ENCODE measurements around the gene ERC2. TPM values are rescaled to one million over a fixed set of nuclear protein-coding genes. Genes with fewer than 3 reads are reported as not detected.

Gene ERC2
- total RNA-seq, 1 experiment from 2014 or later = 0.77 TPM

DNA sequence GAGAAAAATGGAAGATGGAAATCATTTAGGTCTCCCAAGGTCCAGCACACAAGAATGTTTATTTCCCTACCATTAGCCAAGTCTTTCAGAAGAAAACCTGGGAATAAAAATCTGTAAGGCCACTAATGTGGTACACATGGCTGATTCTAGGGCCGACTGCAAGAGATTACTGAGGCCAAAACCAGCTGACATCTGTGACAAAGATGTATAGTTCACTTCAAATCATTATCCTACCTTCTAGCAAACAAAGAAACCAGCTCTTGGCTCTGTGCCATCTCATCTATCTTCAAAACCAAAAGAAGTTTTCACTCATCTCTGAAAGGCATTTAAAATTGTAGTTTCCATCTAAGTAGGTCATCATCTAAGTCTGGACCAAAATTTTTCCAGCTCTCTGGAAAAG lies 43.9 kb downstream of the ERC2 start:
- Histone ChIP-seq H3K9me3 (ENCODE audit: low read length) (no peaks in the 10 kb centered on the region), H3K9ac (ENCODE audit: low read length) (no peak overlapping the region), H3K79me2 (ENCODE audit: low read length) (no peaks in the 10 kb centered on the region), H3K9me2 (replicated peaks; ENCODE audit: low read length) (no peaks in the 10 kb centered on the region), H4K20me1 (ENCODE audit: low read length) (no peaks in the 10 kb centered on the region), H3F3A (ENCODE audit: low read length, unreplicated experiment) (no peaks in the 10 kb centered on the region), H3K27me3 (ENCODE audit: low read length) (peaks cover 8% of the 10 kb centered on the region; the same call in 1 of the 2 replicates), H2AFZ (ENCODE audit: low read length) (no peak overlapping the region), H3K4me2 (ENCODE audit: low read length) (no peak overlapping the region), H3K36me3 (ENCODE audit: low read depth, low read length) (no peaks in the 10 kb centered on the region), H3K4me1 (ENCODE audit: insufficient read depth, low read length) (no peaks in the 10 kb centered on the region), H3K27ac (ENCODE audit: low read length) (no peak overlapping the region), H3K4me3 (ENCODE audit: low read length) (no peak overlapping the region)
- ChIA-PET CTCF (no interaction called here), POLR2A (ENCODE audit: unreplicated experiment) (no interaction called here)
- DNase-seq (no peak), ATAC-seq (no peak)
- TF ChIP-seq, protein P1, sequence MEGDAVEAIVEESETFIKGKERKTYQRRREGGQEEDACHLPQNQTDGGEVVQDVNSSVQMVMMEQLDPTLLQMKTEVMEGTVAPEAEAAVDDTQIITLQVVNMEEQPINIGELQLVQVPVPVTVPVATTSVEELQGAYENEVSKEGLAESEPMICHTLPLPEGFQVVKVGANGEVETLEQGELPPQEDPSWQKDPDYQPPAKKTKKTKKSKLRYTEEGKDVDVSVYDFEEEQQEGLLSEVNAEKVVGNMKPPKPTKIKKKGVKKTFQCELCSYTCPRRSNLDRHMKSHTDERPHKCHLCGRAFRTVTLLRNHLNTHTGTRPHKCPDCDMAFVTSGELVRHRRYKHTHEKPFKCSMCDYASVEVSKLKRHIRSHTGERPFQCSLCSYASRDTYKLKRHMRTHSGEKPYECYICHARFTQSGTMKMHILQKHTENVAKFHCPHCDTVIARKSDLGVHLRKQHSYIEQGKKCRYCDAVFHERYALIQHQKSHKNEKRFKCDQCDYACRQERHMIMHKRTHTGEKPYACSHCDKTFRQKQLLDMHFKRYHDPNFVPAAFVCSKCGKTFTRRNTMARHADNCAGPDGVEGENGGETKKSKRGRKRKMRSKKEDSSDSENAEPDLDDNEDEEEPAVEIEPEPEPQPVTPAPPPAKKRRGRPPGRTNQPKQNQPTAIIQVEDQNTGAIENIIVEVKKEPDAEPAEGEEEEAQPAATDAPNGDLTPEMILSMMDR (conservative IDR thresholded peaks at IDR 0.05; ENCODE audit: low read depth, low read length) = no peak
- TF ChIP-seq EZH2 (IDR thresholded peaks at IDR 0.05; ENCODE audit: low read length, unreplicated experiment) = no peak
- no peak for TF ChIP-seq EZH2phosphoT487 (IDR thresholded peaks at IDR 0.05; ENCODE audit: borderline replicate concordance, low read length)
- BruUV-seq (replicated peaks) = no TSS peak
- intact Hi-C loops (cut with micrococcal nuclease) = no loop called here

DNA sequence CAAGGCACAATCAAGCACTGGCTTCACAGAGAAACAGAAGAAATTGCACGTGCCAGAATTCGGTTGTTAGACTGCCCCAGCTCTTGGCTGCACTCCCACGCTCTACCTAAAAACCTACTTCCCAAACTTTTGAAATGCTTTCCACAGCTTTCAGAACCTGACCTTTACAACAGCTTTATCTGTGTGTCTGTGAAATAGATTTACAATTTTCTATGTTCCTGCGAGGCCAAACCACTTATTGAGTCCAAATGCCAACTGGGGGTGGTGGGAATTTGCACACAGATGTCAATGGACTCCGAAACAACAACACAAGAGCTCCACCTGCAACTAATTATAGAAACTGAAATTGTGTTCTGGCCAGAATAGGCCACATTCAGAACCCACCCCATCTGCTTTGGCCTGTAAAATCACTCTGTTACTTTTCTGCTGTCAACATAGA lies 44.6 kb downstream of the ERC2 start:
- H3K9me2 ChIP-seq (replicated peaks; ENCODE audit: low read length) = no peaks in the 10 kb centered on the region
- peaks cover 7% of the 10 kb centered on the region; the same call in 1 of the 2 replicates for H3K27me3 ChIP-seq (ENCODE audit: low read length)
- H3K4me1 ChIP-seq (ENCODE audit: insufficient read depth, low read length) = no peaks in the 10 kb centered on the region
- H4K20me1 ChIP-seq (ENCODE audit: low read length) = no peaks in the 10 kb centered on the region
- intact Hi-C loops (cut with micrococcal nuclease) = no loop called here
- no peaks in the 10 kb centered on the region for H3K9me3 ChIP-seq (ENCODE audit: low read length)
- H3K79me2 ChIP-seq (ENCODE audit: low read length) = no peaks in the 10 kb centered on the region
- DNase-seq = no peak
- no peak overlapping the region for H3K9ac ChIP-seq (ENCODE audit: low read length)
- no peaks in the 10 kb centered on the region for H3K36me3 ChIP-seq (ENCODE audit: low read depth, low read length)
- no peak overlapping the region for H2AFZ ChIP-seq (ENCODE audit: low read length)
- no peak overlapping the region for H3K4me2 ChIP-seq (ENCODE audit: low read length)
- POLR2A ChIA-PET (ENCODE audit: unreplicated experiment) = no interaction called here
- TF ChIP-seq, protein P1 (conservative IDR thresholded peaks at IDR 0.05; ENCODE audit: low read depth, low read length) = no peak
- TF ChIP-seq EZH2phosphoT487 (IDR thresholded peaks at IDR 0.05; ENCODE audit: borderline replicate concordance, low read length) = no peak
- no peak overlapping the region for H3K27ac ChIP-seq (ENCODE audit: low read length)
- no peak for ATAC-seq
- H3F3A ChIP-seq (ENCODE audit: low read length, unreplicated experiment) = no peaks in the 10 kb centered on the region
- CTCF ChIA-PET = no interaction called here
- H3K4me3 ChIP-seq (ENCODE audit: low read length) = no peak overlapping the region
- BruUV-seq (replicated peaks) = no TSS peak

DNA sequence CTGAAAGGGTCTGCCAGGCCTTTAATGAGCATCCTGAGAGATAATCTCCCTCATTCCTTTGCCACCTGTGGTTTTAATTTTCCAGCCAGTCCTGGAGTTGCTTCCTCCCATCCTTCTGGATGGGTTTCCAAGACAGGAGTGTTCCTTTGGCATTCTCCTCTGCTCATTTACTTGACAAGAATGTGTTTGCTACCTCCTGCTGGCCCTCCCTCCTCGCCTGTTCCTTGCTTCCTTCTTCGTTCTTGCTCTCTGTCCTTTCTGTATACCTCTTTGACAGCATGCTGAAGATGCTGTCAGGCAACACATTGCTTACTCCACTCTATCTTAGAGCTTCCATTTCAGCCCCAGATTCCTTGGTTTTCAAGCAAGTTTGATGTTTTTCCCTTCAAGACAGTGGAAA lies 46.0 kb downstream of the ERC2 start:
- no peak for ATAC-seq
- ChIA-PET CTCF (no interaction called here), POLR2A (ENCODE audit: unreplicated experiment) (no interaction called here)
- Histone ChIP-seq H2AFZ (ENCODE audit: low read length) (no peak overlapping the region), H3K4me1 (ENCODE audit: insufficient read depth, low read length) (no peaks in the 10 kb centered on the region), H3K9me2 (replicated peaks; ENCODE audit: low read length) (no peaks in the 10 kb centered on the region), H3K4me2 (ENCODE audit: low read length) (no peak overlapping the region), H3K36me3 (ENCODE audit: low read depth, low read length) (no peaks in the 10 kb centered on the region), H3K9me3 (ENCODE audit: low read length) (no peaks in the 10 kb centered on the region), H3F3A (ENCODE audit: low read length, unreplicated experiment) (no peaks in the 10 kb centered on the region), H3K79me2 (ENCODE audit: low read length) (no peaks in the 10 kb centered on the region), H3K27me3 (ENCODE audit: low read length) (peaks cover 5% of the 10 kb centered on the region; the same call in 1 of the 2 replicates), H4K20me1 (ENCODE audit: low read length) (no peaks in the 10 kb centered on the region), H3K27ac (ENCODE audit: low read length) (no peak overlapping the region), H3K4me3 (ENCODE audit: low read length) (no peak overlapping the region), H3K9ac (ENCODE audit: low read length) (no peak overlapping the region)
- intact Hi-C loops (cut with micrococcal nuclease) = no loop called here
- no peak for DNase-seq
- TF ChIP-seq EZH2phosphoT487 (IDR thresholded peaks at IDR 0.05; ENCODE audit: borderline replicate concordance, low read length) = no peak
- BruUV-seq (replicated peaks) = no TSS peak

Measured in PC-3 (cell line).